Neural progenitor cell (in vitro differentiated cells): ENCODE results near the gene CRIP1. TPM values are rescaled to one million over a fixed set of nuclear protein-coding genes. Genes with fewer than 3 reads are reported as not detected.

Source experiments
- DNase-seq: peaks from one replicate; pipeline ENCODE4 v3.0.0-alpha.2; 2016; ENCODE audit warnings: low spot score
- H2AFZ ChIP-seq: fragments of 200-600 bp; sonication (generic); replicated peaks from 2 replicates; pipeline ENCODE4 v1.6.1; 2016; ENCODE audit warnings: antibody characterized with exemption
- H3F3A ChIP-seq: fragments of 200-600 bp; sonication (generic); 2 replicates; pipeline ENCODE4 v1.6.1; 2016; ENCODE audit warnings: antibody characterized with exemption, low read depth
- H3K27ac ChIP-seq: fragments of 200-600 bp; sonication (generic); 2 replicates; pipeline ENCODE4 v1.5.1; 2016; ENCODE audit warnings: mild to moderate bottlenecking
- H3K27me3 ChIP-seq: fragments of 200-600 bp; sonication (generic); 2 replicates; pipeline ENCODE4 v1.6.1; 2016; ENCODE audit warnings: mild to moderate bottlenecking, moderate library complexity
- H3K36me3 ChIP-seq: fragments of 200-600 bp; sonication (generic); 2 replicates; pipeline ENCODE4 v1.5.1; 2016
- H3K4me1 ChIP-seq: fragments of 200-600 bp; sonication (generic); 2 replicates; pipeline ENCODE4 v1.6.1; 2016; ENCODE audit warnings: mixed run types
- H3K4me2 ChIP-seq: fragments of 200-600 bp; sonication (generic); 2 replicates; pipeline ENCODE4 v1.6.1; 2016
- H3K4me3 ChIP-seq: fragments of 200-600 bp; sonication (generic); 2 replicates; pipeline ENCODE4 v1.5.1; 2016
- H3K79me2 ChIP-seq: fragments of 200-600 bp; sonication (generic); 2 replicates; pipeline ENCODE4 v1.6.1; 2016; ENCODE audit warnings: low read depth
- H3K9ac ChIP-seq: fragments of 200-600 bp; sonication (generic); 2 replicates; pipeline ENCODE4 v1.6.1; 2016
- H3K9me3 ChIP-seq: fragments of 200-600 bp; sonication (generic); 2 replicates; pipeline ENCODE4 v1.5.1; 2016; ENCODE audit warnings: low read depth
- H4K20me1 ChIP-seq: fragments of 200-600 bp; sonication (generic); 2 replicates; pipeline ENCODE4 v1.6.1; 2016; ENCODE audit warnings: low read depth
- H3K27ac Mint-ChIP-seq: 3 replicates; pipeline ENCODE4 v1.8.0; 2021; ENCODE audit warnings: mixed read lengths
- H3K27me3 Mint-ChIP-seq: 2 replicates; pipeline ENCODE4 v1.8.0; 2022; ENCODE audit warnings: low read depth, mild to moderate bottlenecking, inconsistent platforms, moderate library complexity, mixed read lengths; ENCODE audit not compliant: insufficient read depth
- H3K36me3 Mint-ChIP-seq: 3 replicates; pipeline ENCODE4 v1.8.0; 2021; ENCODE audit warnings: mixed read lengths
- H3K4me1 Mint-ChIP-seq: 3 replicates; pipeline ENCODE4 v1.8.0; 2021; ENCODE audit warnings: mixed read lengths
- H3K4me3 Mint-ChIP-seq: 3 replicates; pipeline ENCODE4 v1.8.0; 2021; ENCODE audit warnings: mild to moderate bottlenecking, moderate library complexity, mixed read lengths
- H3K9me3 Mint-ChIP-seq: 3 replicates; pipeline ENCODE4 v1.8.0; 2020; ENCODE audit warnings: mixed read lengths
- CTCF ChIP-seq: fragments of 200-600 bp; sonication (generic); IDR thresholded peaks from 2 replicates; pipeline ENCODE4 v1.5.1; 2017; ENCODE audit warnings: antibody characterized with exemption, mild to moderate bottlenecking
- EZH2 ChIP-seq: fragments of 200-600 bp; sonication (generic); IDR thresholded peaks from 2 replicates; pipeline ENCODE4 v1.6.1; 2017; ENCODE audit warnings: antibody characterized with exemption, mild to moderate bottlenecking, moderate library complexity
- EZH2phosphoT487 ChIP-seq: fragments of 200-600 bp; sonication (generic); IDR thresholded peaks from 2 replicates; pipeline ENCODE4 v1.6.1; 2017; ENCODE audit warnings: antibody characterized with exemption
- total RNA-seq: library from RNA; depleted of rRNA; stranded (reverse); fragments of >200 nt; gene quantifications from 2 replicates; pipeline ENCODE4 v1.2.3, GENCODE V29; 2015; ENCODE audit warnings: low replicate concordance

The CRIP1 gene
- total RNA-seq, 1 donor from 2014 or later, result not detected

- no peak overlapping the region for H3K27ac Mint-ChIP-seq
- H4K20me1 ChIP-seq, result no peaks in the 10 kb centered on the region
- no peak overlapping the region for H3K4me2 ChIP-seq
- H3K27me3 ChIP-seq, result peaks cover 43% of the 10 kb centered on the region
- no peaks in the 10 kb centered on the region for H3K36me3 Mint-ChIP-seq
- DNase-seq, result peak; percentile 45
- peaks cover 4% of the 10 kb centered on the region for H3K4me1 Mint-ChIP-seq
- H3K27me3 Mint-ChIP-seq, result peaks cover 16% of the 10 kb centered on the region
- H2AFZ ChIP-seq, result no peak overlapping the region
- H3K36me3 ChIP-seq, result no peaks in the 10 kb centered on the region
- TF ChIP-seq EZH2 (no peak), CTCF (peak; percentile 31)
- H3K9me3 Mint-ChIP-seq, result no peaks in the 10 kb centered on the region
- no peaks in the 10 kb centered on the region for H3K9me3 ChIP-seq
- no peak overlapping the region for H3K4me3 ChIP-seq
- peak overlapping the region; percentile 41 for H3K4me3 Mint-ChIP-seq
- H3K4me1 ChIP-seq, result no peaks in the 10 kb centered on the region
- no peaks in the 10 kb centered on the region for H3K79me2 ChIP-seq
- no peak overlapping the region for H3K27ac ChIP-seq
- H3K9ac ChIP-seq, result no peak overlapping the region
- H3F3A ChIP-seq, result no peaks in the 10 kb centered on the region
These were observed 46.1 kb downstream of the CRIP1 start for GRCh38 chr14:105532735-105533141.

DNA sequence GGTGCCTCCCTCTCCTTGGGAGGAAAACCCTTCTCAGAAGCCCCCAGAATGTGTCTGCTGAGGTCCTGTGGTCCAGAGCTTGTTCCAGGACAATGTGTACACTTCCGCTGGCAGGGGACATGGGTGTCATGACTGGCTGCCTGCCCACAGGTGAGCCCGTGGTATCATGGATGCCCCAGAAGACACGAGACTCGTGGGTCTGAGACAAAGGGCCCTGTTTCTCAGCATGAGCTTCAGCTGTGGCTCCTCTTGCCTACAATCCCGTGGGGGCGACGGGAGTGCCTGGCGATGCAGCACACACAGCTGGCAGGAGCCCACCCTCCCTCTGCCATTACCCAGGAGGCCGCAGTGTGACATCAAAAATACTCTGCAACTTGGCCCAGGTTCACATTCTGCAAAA lies 46.7 kb downstream of the CRIP1 start:
- H3K36me3 Mint-ChIP-seq, result no peaks in the 10 kb centered on the region
- H3K4me3 ChIP-seq, result no peak overlapping the region
- H3K4me2 ChIP-seq, result no peak overlapping the region
- peaks cover 4% of the 10 kb centered on the region for H3K4me1 Mint-ChIP-seq
- H3K27ac ChIP-seq, result no peak overlapping the region
- no peaks in the 10 kb centered on the region for H3F3A ChIP-seq
- no peak overlapping the region for H2AFZ ChIP-seq
- H3K9ac ChIP-seq, result no peak overlapping the region
- H3K79me2 ChIP-seq, result no peaks in the 10 kb centered on the region
- H3K36me3 ChIP-seq, result no peaks in the 10 kb centered on the region
- no peaks in the 10 kb centered on the region for H3K4me1 ChIP-seq
- TF ChIP-seq EZH2, result no peak
- no peak for TF ChIP-seq EZH2phosphoT487
- TF ChIP-seq CTCF, result no peak
- peak overlapping the region; percentile 34 for H3K27ac Mint-ChIP-seq
- peaks cover 18% of the 10 kb centered on the region for H3K27me3 Mint-ChIP-seq
- H3K4me3 Mint-ChIP-seq, result no peak overlapping the region
- H3K9me3 Mint-ChIP-seq, result no peaks in the 10 kb centered on the region
- H3K9me3 ChIP-seq, result no peaks in the 10 kb centered on the region
- H4K20me1 ChIP-seq, result no peaks in the 10 kb centered on the region
- peaks cover 36% of the 10 kb centered on the region for H3K27me3 ChIP-seq
- no peak for DNase-seq

GRCh38 chr14:105533811-105534498 lies 47.3 kb downstream of the CRIP1 start:
- H3K4me1 ChIP-seq, result no peaks in the 10 kb centered on the region
- Mint-ChIP-seq H3K4me3 (peak overlapping the region; percentile 52), H3K4me1 (peaks cover 4% of the 10 kb centered on the region), H3K36me3 (no peaks in the 10 kb centered on the region), H3K9me3 (no peaks in the 10 kb centered on the region), H3K27me3 (peaks cover 23% of the 10 kb centered on the region), H3K27ac (peak overlapping the region; percentile 34)
- no peaks in the 10 kb centered on the region for H4K20me1 ChIP-seq
- peaks cover 30% of the 10 kb centered on the region for H3K27me3 ChIP-seq
- H2AFZ ChIP-seq, result no peak overlapping the region
- H3K4me3 ChIP-seq, result no peak overlapping the region
- no peaks in the 10 kb centered on the region for H3K36me3 ChIP-seq
- no peaks in the 10 kb centered on the region for H3K9me3 ChIP-seq
- H3K27ac ChIP-seq, result no peak overlapping the region
- no peak overlapping the region for H3K9ac ChIP-seq
- TF ChIP-seq CTCF, result no peak
- TF ChIP-seq EZH2, result no peak
- no peak for TF ChIP-seq EZH2phosphoT487
- H3K4me2 ChIP-seq, result no peak overlapping the region
- no peak for DNase-seq
- no peaks in the 10 kb centered on the region for H3F3A ChIP-seq
- H3K79me2 ChIP-seq, result no peaks in the 10 kb centered on the region
